Measurements from ENCODE around the gene MAMLD1. TPM values are rescaled to one million over a fixed set of nuclear protein-coding genes. Genes with fewer than 3 reads are reported as not detected.

MAMLD1 gene
- polyA plus RNA-seq, 1 donor (not counting 4 experiments of a cell fraction or from before 2014, with no cell fraction given) = 0.98 TPM

- Histone ChIP-seq H3K79me2 (ENCODE audit: control insufficient read depth, insufficient read depth, low read length) (no peaks in the 10 kb centered on the region), H3K27me3 (ENCODE audit: control insufficient read depth, extremely low read depth, insufficient read depth, low read length) (no peaks in the 10 kb centered on the region), H3K9me1 (ENCODE audit: control insufficient read depth, extremely low read depth, insufficient read depth, low read length) (no peaks in the 10 kb centered on the region), H3K36me3 (ENCODE audit: control insufficient read depth in 2 of 2, extremely low read depth in 1 of 2, insufficient read depth in 2 of 2, low read length in 2 of 2) (no peaks in the 10 kb centered on the region), H3K9ac (ENCODE audit: control insufficient read depth, extremely low read depth, insufficient read depth, low read length) (no peak overlapping the region), H3K4me3 (ENCODE audit: control insufficient read depth in 2 of 3, extremely low read depth in 1 of 3, insufficient read depth in 2 of 3, low read depth in 1 of 3, low read length in 3 of 3) (no peak overlapping the region), H4K20me1 (ENCODE audit: control insufficient read depth, extremely low read depth, insufficient read depth, low read length) (no peaks in the 10 kb centered on the region), H3K4me1 (ENCODE audit: control insufficient read depth, extremely low read depth, insufficient read depth, low read length) (peaks cover 11% of the 10 kb centered on the region), H2AFZ (ENCODE audit: control insufficient read depth, low read length) (no peak overlapping the region), H3K27ac (ENCODE audit: control insufficient read depth, insufficient read depth, low read length) (no peak overlapping the region), H3K9me3 (ENCODE audit: control insufficient read depth, low read depth, low read length) (no peaks in the 10 kb centered on the region), H3K4me2 (ENCODE audit: control insufficient read depth, extremely low read depth, insufficient read depth, low read depth, low read length) (no peak overlapping the region)
- FAIRE-seq (no peak), DNase-seq (ENCODE audit: low read depth, low spot score) (no peak)
- dilution Hi-C loops (cut with MboI; ENCODE audit: extremely low pct_ligation_motif_present, low sequenced_read_pairs) = no loop called here
- TF ChIP-seq EZH2 (IDR thresholded peaks at IDR 0.05; ENCODE audit: low read length) (no peak), CTCF (optimal IDR thresholded peaks at IDR 0.05 in 1 of 3, IDR thresholded peaks at IDR 0.05 in 1 of 3, conservative IDR thresholded peaks at IDR 0.05 in 1 of 3; ENCODE audit: extremely low read depth in 1 of 3, insufficient read depth in 2 of 3, low read length in 3 of 3) (no peak)
These were observed 143.4 kb downstream of the MAMLD1 start for GRCh38 chrX:150506486-150506885.

GRCh38 chrX:150507251-150507856, 144.2 kb downstream of the MAMLD1 start:
- Histone ChIP-seq H3K27me3 (ENCODE audit: control insufficient read depth, extremely low read depth, insufficient read depth, low read length) (no peaks in the 10 kb centered on the region), H3K9ac (ENCODE audit: control insufficient read depth, extremely low read depth, insufficient read depth, low read length) (no peak overlapping the region), H4K20me1 (ENCODE audit: control insufficient read depth, extremely low read depth, insufficient read depth, low read length) (no peaks in the 10 kb centered on the region), H3K9me1 (ENCODE audit: control insufficient read depth, extremely low read depth, insufficient read depth, low read length) (no peaks in the 10 kb centered on the region), H3K4me3 (ENCODE audit: control insufficient read depth in 2 of 3, extremely low read depth in 1 of 3, insufficient read depth in 2 of 3, low read depth in 1 of 3, low read length in 3 of 3) (no peak overlapping the region), H3K4me2 (ENCODE audit: control insufficient read depth, extremely low read depth, insufficient read depth, low read depth, low read length) (no peak overlapping the region), H3K9me3 (ENCODE audit: control insufficient read depth, low read depth, low read length) (no peaks in the 10 kb centered on the region), H3K79me2 (ENCODE audit: control insufficient read depth, insufficient read depth, low read length) (no peaks in the 10 kb centered on the region), H3K36me3 (ENCODE audit: control insufficient read depth in 2 of 2, extremely low read depth in 1 of 2, insufficient read depth in 2 of 2, low read length in 2 of 2) (no peaks in the 10 kb centered on the region), H3K27ac (ENCODE audit: control insufficient read depth, insufficient read depth, low read length) (no peak overlapping the region), H2AFZ (ENCODE audit: control insufficient read depth, low read length) (no peak overlapping the region), H3K4me1 (ENCODE audit: control insufficient read depth, extremely low read depth, insufficient read depth, low read length) (peaks cover 11% of the 10 kb centered on the region)
- no peak for FAIRE-seq
- no peak for TF ChIP-seq CTCF (optimal IDR thresholded peaks at IDR 0.05 in 1 of 3, IDR thresholded peaks at IDR 0.05 in 1 of 3, conservative IDR thresholded peaks at IDR 0.05 in 1 of 3; ENCODE audit: extremely low read depth in 1 of 3, insufficient read depth in 2 of 3, low read length in 3 of 3)
- no peak for TF ChIP-seq EZH2 (IDR thresholded peaks at IDR 0.05; ENCODE audit: low read length)
- DNase-seq (ENCODE audit: low read depth, low spot score) = no peak
- dilution Hi-C loops (cut with MboI; ENCODE audit: extremely low pct_ligation_motif_present, low sequenced_read_pairs) = no loop called here

Measured in keratinocyte (primary cell).